ENCODE data around the gene NPHP1.

The NPHP1 gene

DNA sequence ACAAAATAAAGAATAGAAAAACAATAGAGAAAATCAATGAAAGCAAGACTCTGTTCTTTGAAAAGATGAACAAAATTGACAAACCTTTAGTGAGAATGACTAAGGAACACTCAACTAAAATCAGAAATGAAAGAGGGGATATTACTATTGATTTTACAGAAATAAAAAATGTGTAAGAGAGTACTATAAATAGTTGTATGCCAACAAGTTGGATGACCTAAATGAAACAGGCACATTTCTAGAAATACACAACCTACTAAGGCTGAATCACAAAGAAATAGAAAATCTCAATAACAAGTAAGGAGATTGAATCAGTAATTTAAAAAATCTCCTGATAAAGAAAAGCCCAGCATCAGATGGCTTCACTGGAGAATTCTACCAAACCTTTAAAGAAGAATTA is 70.8 kb downstream of the NPHP1 start:
- Histone ChIP-seq H3K27me3 (ENCODE audit: insufficient read depth, low read length, poor library complexity) (no peaks in the 10 kb centered on the region), H3K23ac (ENCODE audit: low read length) (no peak overlapping the region), H3K18ac (ENCODE audit: low read length) (no peak overlapping the region), H3K4me2 (ENCODE audit: low read length) (no peak overlapping the region), H4K5ac (ENCODE audit: low read length) (no peak overlapping the region), H3K27ac (ENCODE audit: low read depth, low read length) (no peak overlapping the region), H3K79me1 (ENCODE audit: low read length) (no peaks in the 10 kb centered on the region), H2BK5ac (ENCODE audit: low read length) (no peak overlapping the region), H3K56ac (ENCODE audit: low read length) (no peak overlapping the region), H3K36me3 (ENCODE audit: control insufficient read depth, insufficient read depth, low read length) (no peaks in the 10 kb centered on the region), H2BK15ac (replicated peaks; ENCODE audit: low read depth) (no peak overlapping the region), H3K9ac (ENCODE audit: low read length) (no peak overlapping the region), H3K79me2 (ENCODE audit: control insufficient read depth, insufficient read depth, low read length) (no peaks in the 10 kb centered on the region), H3K4ac (ENCODE audit: low read depth, low read length) (no peak overlapping the region), H2BK120ac (ENCODE audit: low read depth, low read length) (no peak overlapping the region), H3K4me1 (ENCODE audit: control insufficient read depth, low read depth, low read length) (no peaks in the 10 kb centered on the region), H2AK5ac (ENCODE audit: low read length) (no peak overlapping the region), H3K4me3 (ENCODE audit: low read length) (no peak overlapping the region), H4K8ac (ENCODE audit: low read depth, low read length) (no peak overlapping the region)
- no peak for DNase-seq

DNA sequence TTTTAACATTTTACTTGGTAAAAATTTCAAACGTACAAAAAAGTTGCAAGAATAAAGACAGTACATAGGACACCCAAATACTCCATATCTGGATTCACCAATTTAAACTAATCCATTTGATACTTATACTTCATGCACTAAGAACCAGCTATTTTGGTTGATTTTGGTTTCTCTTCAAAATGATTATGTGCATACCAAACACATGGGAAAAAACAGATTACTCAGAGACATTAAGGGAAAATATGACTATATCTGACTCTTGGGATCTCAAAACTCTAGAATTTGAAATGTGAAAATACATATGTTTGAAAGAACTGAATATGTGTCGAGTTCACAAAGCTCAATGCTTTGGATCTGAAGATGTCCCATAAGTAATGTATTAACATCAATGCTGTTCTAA is 73.6 kb downstream of the NPHP1 start:
- no peak overlapping the region for H4K5ac ChIP-seq (ENCODE audit: low read length)

DNA sequence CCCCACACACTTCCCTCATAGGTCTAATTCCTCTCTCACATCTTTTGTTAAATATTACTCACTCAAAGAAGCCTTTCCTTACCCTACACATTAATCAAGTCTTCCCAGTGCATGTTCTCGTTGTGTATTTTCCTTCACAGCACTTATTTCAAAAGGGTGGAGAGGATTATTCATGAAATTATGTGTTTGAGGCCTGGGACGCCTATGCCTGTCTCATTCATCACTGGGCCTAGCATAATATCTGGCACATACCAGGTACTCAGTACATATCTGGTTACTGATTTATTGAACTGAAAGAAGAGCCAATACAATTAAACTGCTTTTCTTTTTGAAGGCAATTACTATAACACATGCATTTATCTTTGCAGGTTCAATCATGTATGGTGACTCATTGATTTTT is 74.1 kb downstream of the NPHP1 start:
- Histone ChIP-seq H3K36me3 (ENCODE audit: control insufficient read depth, insufficient read depth, low read length) (no peaks in the 10 kb centered on the region), H2BK120ac (ENCODE audit: low read depth, low read length) (no peak overlapping the region), H3K4me2 (ENCODE audit: low read length) (no peak overlapping the region), H3K79me1 (ENCODE audit: low read length) (no peaks in the 10 kb centered on the region), H3K23ac (ENCODE audit: low read length) (no peak overlapping the region), H3K4me1 (ENCODE audit: control insufficient read depth, low read depth, low read length) (no peaks in the 10 kb centered on the region), H4K5ac (ENCODE audit: low read length) (no peak overlapping the region), H2AK5ac (ENCODE audit: low read length) (no peak overlapping the region), H3K79me2 (ENCODE audit: control insufficient read depth, insufficient read depth, low read length) (no peaks in the 10 kb centered on the region), H2BK5ac (ENCODE audit: low read length) (no peak overlapping the region), H3K27ac (ENCODE audit: low read depth, low read length) (no peak overlapping the region), H3K9ac (ENCODE audit: low read length) (no peak overlapping the region), H4K8ac (ENCODE audit: low read depth, low read length) (no peak overlapping the region), H3K56ac (ENCODE audit: low read length) (no peak overlapping the region), H3K27me3 (ENCODE audit: insufficient read depth, low read length, poor library complexity) (no peaks in the 10 kb centered on the region), H3K18ac (ENCODE audit: low read length) (no peak overlapping the region), H3K4ac (ENCODE audit: low read depth, low read length) (no peak overlapping the region), H3K4me3 (ENCODE audit: low read length) (no peak overlapping the region), H2BK15ac (replicated peaks; ENCODE audit: low read depth) (no peak overlapping the region)
- DNase-seq: no peak
- WGBS (ENCODE audit: extremely low coverage, insufficient coverage, low lambda C conversion rate): no CpG with 5 or more reads among the region's 2 CpGs

More for the DNA sequence above, 73.6 kb downstream of the NPHP1 start:
- Histone ChIP-seq H3K18ac (ENCODE audit: low read length) (no peak overlapping the region), H3K79me2 (ENCODE audit: control insufficient read depth, insufficient read depth, low read length) (no peaks in the 10 kb centered on the region), H3K4me2 (ENCODE audit: low read length) (no peak overlapping the region), H3K27ac (ENCODE audit: low read depth, low read length) (no peak overlapping the region), H3K9ac (ENCODE audit: low read length) (no peak overlapping the region), H4K8ac (ENCODE audit: low read depth, low read length) (no peak overlapping the region), H3K4me3 (ENCODE audit: low read length) (no peak overlapping the region), H3K4ac (ENCODE audit: low read depth, low read length) (no peak overlapping the region), H3K56ac (ENCODE audit: low read length) (no peak overlapping the region), H3K23ac (ENCODE audit: low read length) (no peak overlapping the region), H3K27me3 (ENCODE audit: insufficient read depth, low read length, poor library complexity) (no peaks in the 10 kb centered on the region), H2AK5ac (ENCODE audit: low read length) (no peak overlapping the region), H2BK120ac (ENCODE audit: low read depth, low read length) (no peak overlapping the region), H3K4me1 (ENCODE audit: control insufficient read depth, low read depth, low read length) (no peaks in the 10 kb centered on the region), H3K79me1 (ENCODE audit: low read length) (no peaks in the 10 kb centered on the region), H2BK15ac (replicated peaks; ENCODE audit: low read depth) (no peak overlapping the region), H2BK5ac (ENCODE audit: low read length) (no peak overlapping the region), H3K36me3 (ENCODE audit: control insufficient read depth, insufficient read depth, low read length) (no peaks in the 10 kb centered on the region)
- no peak for DNase-seq
- no CpG with 5 or more reads among the region's 2 CpGs for WGBS (ENCODE audit: extremely low coverage, insufficient coverage, low lambda C conversion rate)

DNA sequence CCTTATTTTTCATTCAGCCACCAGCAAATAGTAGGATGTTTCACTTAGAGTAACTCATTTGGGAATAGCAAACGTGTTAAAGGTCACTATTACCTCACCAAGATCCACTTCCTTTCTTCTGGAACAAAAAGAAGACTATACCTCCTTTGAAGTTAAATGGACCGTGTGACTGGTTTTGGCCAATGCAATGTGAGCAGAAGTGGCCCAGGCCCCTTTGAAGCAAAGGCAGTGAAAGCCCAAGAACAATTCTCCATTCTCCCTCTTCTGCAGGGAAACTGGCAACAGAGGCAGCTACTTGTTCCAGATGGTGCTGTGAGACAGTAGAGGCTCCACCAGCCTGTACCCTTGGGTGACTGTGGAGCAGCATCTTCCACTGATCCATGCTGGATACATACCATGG is 77.9 kb downstream of the NPHP1 start:
- Histone ChIP-seq H3K4me1 (ENCODE audit: control insufficient read depth, low read depth, low read length) (no peaks in the 10 kb centered on the region), H3K9ac (ENCODE audit: low read length) (no peak overlapping the region), H3K27ac (ENCODE audit: low read depth, low read length) (no peak overlapping the region), H3K27me3 (ENCODE audit: insufficient read depth, low read length, poor library complexity) (no peaks in the 10 kb centered on the region), H3K18ac (ENCODE audit: low read length) (no peak overlapping the region), H3K79me1 (ENCODE audit: low read length) (no peaks in the 10 kb centered on the region), H3K23ac (ENCODE audit: low read length) (no peak overlapping the region), H3K79me2 (ENCODE audit: control insufficient read depth, insufficient read depth, low read length) (no peaks in the 10 kb centered on the region), H3K4ac (ENCODE audit: low read depth, low read length) (no peak overlapping the region), H2BK120ac (ENCODE audit: low read depth, low read length) (no peak overlapping the region), H3K4me3 (ENCODE audit: low read length) (no peak overlapping the region), H3K4me2 (ENCODE audit: low read length) (no peak overlapping the region), H3K56ac (ENCODE audit: low read length) (no peak overlapping the region), H2BK5ac (ENCODE audit: low read length) (no peak overlapping the region), H4K5ac (ENCODE audit: low read length) (no peak overlapping the region), H3K36me3 (ENCODE audit: control insufficient read depth, insufficient read depth, low read length) (no peaks in the 10 kb centered on the region), H4K8ac (ENCODE audit: low read depth, low read length) (no peak overlapping the region), H2AK5ac (ENCODE audit: low read length) (no peak overlapping the region), H2BK15ac (replicated peaks; ENCODE audit: low read depth) (no peak overlapping the region)
- no CpG with 5 or more reads among the region's 2 CpGs for WGBS (ENCODE audit: extremely low coverage, insufficient coverage, low lambda C conversion rate)
- no peak for DNase-seq

DNA sequence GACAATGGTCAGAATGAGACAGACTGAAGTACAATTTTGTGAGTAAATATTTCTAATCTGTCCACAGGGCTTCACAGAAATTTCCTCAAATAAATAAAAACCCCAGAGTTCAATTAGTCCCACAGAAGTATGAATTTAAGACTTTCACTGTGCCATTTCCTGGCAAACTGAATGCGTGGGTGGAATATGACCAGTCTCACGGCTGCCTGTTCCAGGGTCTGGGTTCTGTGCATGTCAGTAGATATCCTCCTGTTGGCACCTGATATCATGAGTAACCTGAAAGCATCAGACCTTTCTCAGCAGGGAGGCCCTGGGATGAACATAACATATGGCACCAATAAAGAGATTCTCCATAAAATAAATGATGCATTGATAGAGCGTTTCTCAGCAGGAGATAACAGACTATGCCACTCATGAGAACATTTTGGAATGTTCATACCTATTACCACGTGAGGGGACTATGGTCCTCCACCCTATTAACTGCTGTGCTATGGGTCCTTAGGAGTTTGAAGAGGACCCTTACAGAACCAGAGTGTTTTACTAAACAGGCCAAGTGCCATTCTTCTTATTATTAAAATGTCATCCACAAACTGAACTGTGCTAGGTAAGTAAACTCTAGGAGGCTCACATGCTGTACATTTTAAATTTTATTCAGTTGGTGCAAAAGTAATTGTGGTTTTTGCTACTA is 78.6 kb downstream of the NPHP1 start:
- WGBS (ENCODE audit: extremely low coverage, insufficient coverage, low lambda C conversion rate): no CpG with 5 or more reads among the region's 4 CpGs
- H3K4me1 ChIP-seq (ENCODE audit: control insufficient read depth, low read depth, low read length): no peaks in the 10 kb centered on the region
- no peak overlapping the region for H4K5ac ChIP-seq (ENCODE audit: low read length)
- no peak overlapping the region for H3K23ac ChIP-seq (ENCODE audit: low read length)
- no peak overlapping the region for H2BK120ac ChIP-seq (ENCODE audit: low read depth, low read length)
- no peaks in the 10 kb centered on the region for H3K79me1 ChIP-seq (ENCODE audit: low read length)
- no peak overlapping the region for H3K4ac ChIP-seq (ENCODE audit: low read depth, low read length)
- no peak overlapping the region for H3K4me2 ChIP-seq (ENCODE audit: low read length)
- no peaks in the 10 kb centered on the region for H3K27me3 ChIP-seq (ENCODE audit: insufficient read depth, low read length, poor library complexity)
- H3K79me2 ChIP-seq (ENCODE audit: control insufficient read depth, insufficient read depth, low read length): no peaks in the 10 kb centered on the region
- H3K56ac ChIP-seq (ENCODE audit: low read length): no peak overlapping the region
- H4K8ac ChIP-seq (ENCODE audit: low read depth, low read length): no peak overlapping the region
- H2BK15ac ChIP-seq (replicated peaks; ENCODE audit: low read depth): no peak overlapping the region
- no peak overlapping the region for H2BK5ac ChIP-seq (ENCODE audit: low read length)
- no peak overlapping the region for H3K18ac ChIP-seq (ENCODE audit: low read length)
- H3K27ac ChIP-seq (ENCODE audit: low read depth, low read length): no peak overlapping the region
- no peak overlapping the region for H3K4me3 ChIP-seq (ENCODE audit: low read length)
- no peak overlapping the region for H2AK5ac ChIP-seq (ENCODE audit: low read length)
- no peaks in the 10 kb centered on the region for H3K36me3 ChIP-seq (ENCODE audit: control insufficient read depth, insufficient read depth, low read length)
- H3K9ac ChIP-seq (ENCODE audit: low read length): no peak overlapping the region
- no peak for DNase-seq
